HepG2 (cell line): ENCODE results near the gene ZSCAN32. TPM values are rescaled to one million over a fixed set of nuclear protein-coding genes. Genes with fewer than 3 reads are reported as not detected.

ENCODE experiments used
- FOXM1 ChIP-seq: sonication (generic); formaldehyde crosslinking; IDR thresholded peaks from 2 replicates; pipeline ENCODE4 v1.5.0; 2020; ENCODE audit warnings: missing genetic modification reagents
- GZF1 ChIP-seq: sonication (generic); formaldehyde crosslinking; IDR thresholded peaks from 2 replicates; pipeline ENCODE4 v1.5.1; 2020; ENCODE audit warnings: mild to moderate bottlenecking, missing genetic modification reagents
- HES4 ChIP-seq: sonication (generic); formaldehyde crosslinking; IDR thresholded peaks from 2 replicates; pipeline ENCODE4 v1.9.0; 2021; ENCODE audit warnings: mild to moderate bottlenecking, missing genetic modification reagents, borderline replicate concordance
- HNRNPUL1 ChIP-seq: fragments of 200-400 bp; formaldehyde crosslinking; IDR thresholded peaks from 2 replicates; pipeline ENCODE4 v1.6.1; 2017; ENCODE audit warnings: low read depth, mild to moderate bottlenecking, low read length, moderate library complexity
- MED13 ChIP-seq: sonication (generic); formaldehyde crosslinking; IDR thresholded peaks from 2 replicates; pipeline ENCODE4 v1.5.0; 2020; ENCODE audit warnings: missing genetic modification reagents
- POLR2AphosphoS2 ChIP-seq: IDR thresholded peaks from 2 replicates; pipeline ENCODE4 v1.6.1; 2011; ENCODE audit warnings: low read depth, low read length, improper control_type of control experiment
- TEAD3 ChIP-seq: optimal IDR thresholded peaks from 2 replicates; pipeline ENCODE3; 2016; ENCODE audit warnings: borderline replicate concordance
- ZFP36 ChIP-seq: fragments of 150-350 bp; IDR thresholded peaks from 2 replicates; pipeline ENCODE4 v1.6.1; 2018; ENCODE audit warnings: borderline replicate concordance, low read length, low read depth; ENCODE audit not compliant: partially characterized antibody
- ZNF30 ChIP-seq: sonication (generic); formaldehyde crosslinking; IDR thresholded peaks from 2 replicates; pipeline ENCODE4 v1.5.0; 2020; ENCODE audit warnings: mild to moderate bottlenecking, missing genetic modification reagents
- ZNF326 ChIP-seq: sonication (generic); formaldehyde crosslinking; IDR thresholded peaks from 2 replicates; pipeline ENCODE4 v1.4.0; 2020; ENCODE audit warnings: missing genetic modification reagents, borderline replicate concordance
- ZNF546 ChIP-seq: sonication (generic); formaldehyde crosslinking; conservative IDR thresholded peaks from 2 replicates; pipeline ENCODE4 v1.8.1; 2023; ENCODE audit warnings: mild to moderate bottlenecking, missing genetic modification reagents
- ZNF839 ChIP-seq: sonication (generic); formaldehyde crosslinking; IDR thresholded peaks from 2 replicates; pipeline ENCODE4 v1.4.0; 2020; ENCODE audit warnings: missing genetic modification reagents, mild to moderate bottlenecking, borderline replicate concordance
- polyA plus RNA-seq, 8 experiments: library from polyadenylated mRNA; depleted of rRNA in 3 of 8; stranded (reverse) in 7 of 8; unstranded in 1 of 8; fragments of >200 nt; fragmentation: Illumina TruSeq in 4 of 8; extraction: Trizol in 4 of 8; gene quantifications; 2 replicates each; pipeline versions ENCODE4 v1.2.1 to v1.2.3, GENCODE V29; 2011 to 2016; ENCODE audit warnings: low read depth in 4 of 8, missing spikeins in 1 of 8, mixed read lengths in 1 of 8; ENCODE audit not compliant: insufficient read depth in 1 of 8
- total RNA-seq, 5 experiments: library from RNA; depleted of rRNA; stranded (reverse); fragments of >200 nt; fragmentation: Illumina TruSeq; extraction: Trizol; gene quantifications; 2 replicates each; pipeline ENCODE4 v1.2.3, GENCODE V29; 2016; ENCODE audit warnings: low read depth in 1 of 5
- TF ChIP-seq, protein P1 (sequence below): sonication (generic); formaldehyde crosslinking; IDR thresholded peaks from 2 replicates; pipeline ENCODE4 v1.4.0; 2020; ENCODE audit warnings: missing genetic modification reagents
- TF ChIP-seq, protein P2 (sequence below): sonication (generic); formaldehyde crosslinking; IDR thresholded peaks from 2 replicates; pipeline ENCODE4 v1.4.0; 2020; ENCODE audit warnings: missing genetic modification reagents; ENCODE audit errors: not compliant biosample characterization
- TF ChIP-seq, protein P3 (sequence below): sonication (generic); formaldehyde crosslinking; IDR thresholded peaks from 2 replicates; pipeline ENCODE4 v1.4.0; 2020; ENCODE audit warnings: mild to moderate bottlenecking, missing genetic modification reagents
- TF ChIP-seq, protein P4 (sequence below): sonication (generic); formaldehyde crosslinking; IDR thresholded peaks from 2 replicates; pipeline ENCODE4 v1.5.0; 2020; ENCODE audit warnings: mild to moderate bottlenecking, missing genetic modification reagents
- TF ChIP-seq, protein P5 (sequence below): sonication (generic); formaldehyde crosslinking; IDR thresholded peaks from 2 replicates; pipeline ENCODE4 v1.5.0; 2020; ENCODE audit warnings: mild to moderate bottlenecking, missing genetic modification reagents
- TF ChIP-seq, protein P6 (sequence below): sonication (generic); formaldehyde crosslinking; IDR thresholded peaks from 2 replicates; pipeline ENCODE4 v1.5.0; 2020; ENCODE audit warnings: missing genetic modification reagents

Gene ZSCAN32
- total and polyA plus RNA-seq, 2 of the 13 experiments (the other 11 are each of a cell fraction or from before 2014, with no cell fraction given), result 10.7 to 12.8 TPM

DNA sequence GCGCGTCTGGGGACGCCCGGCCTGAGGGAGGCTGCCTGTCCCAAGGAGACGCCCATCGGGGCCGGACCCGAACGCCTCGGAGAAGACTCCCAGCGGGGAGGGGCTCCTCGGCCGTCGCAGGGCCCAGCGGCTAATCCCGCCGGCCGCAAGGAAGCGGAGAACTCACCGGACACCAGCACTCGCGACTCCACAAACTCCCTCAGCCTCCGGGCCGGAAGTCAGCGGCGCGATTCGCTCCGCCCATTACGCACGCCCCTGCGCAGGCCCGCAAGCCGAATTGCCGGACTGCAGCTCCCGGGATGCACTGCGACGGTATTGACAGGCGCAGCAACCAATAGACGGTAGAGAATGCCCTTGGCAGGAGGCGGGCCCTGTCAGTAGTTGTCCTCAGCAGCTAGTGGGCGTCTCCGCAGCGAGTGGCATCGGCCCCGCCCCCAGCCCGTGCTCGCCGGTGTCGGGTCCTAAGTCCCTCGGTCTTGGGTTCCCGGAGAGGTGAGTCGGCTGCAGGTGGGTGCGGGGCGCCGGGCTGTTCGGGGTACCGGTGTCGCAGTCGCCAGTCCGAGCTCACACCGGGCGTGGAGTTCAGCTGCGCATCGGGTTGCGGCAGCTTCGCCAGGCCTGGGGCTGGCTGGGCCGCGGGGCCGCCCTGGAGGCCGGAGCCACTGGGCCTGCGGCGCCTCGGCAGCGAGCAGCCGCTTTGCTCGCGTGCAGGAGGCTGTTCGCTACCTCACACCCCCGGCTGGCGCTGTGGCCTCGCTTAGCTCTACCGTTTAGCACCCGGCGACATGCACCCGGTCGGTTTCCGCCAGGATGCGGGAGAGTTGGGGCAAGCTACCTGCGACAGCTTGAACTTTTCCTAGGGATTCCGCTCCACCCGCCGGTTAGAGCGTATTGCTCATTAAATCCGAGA lies at the start of gene ZSCAN32, which contains the start of gene ZNF174 (continued):
- TF ChIP-seq, protein P1, sequence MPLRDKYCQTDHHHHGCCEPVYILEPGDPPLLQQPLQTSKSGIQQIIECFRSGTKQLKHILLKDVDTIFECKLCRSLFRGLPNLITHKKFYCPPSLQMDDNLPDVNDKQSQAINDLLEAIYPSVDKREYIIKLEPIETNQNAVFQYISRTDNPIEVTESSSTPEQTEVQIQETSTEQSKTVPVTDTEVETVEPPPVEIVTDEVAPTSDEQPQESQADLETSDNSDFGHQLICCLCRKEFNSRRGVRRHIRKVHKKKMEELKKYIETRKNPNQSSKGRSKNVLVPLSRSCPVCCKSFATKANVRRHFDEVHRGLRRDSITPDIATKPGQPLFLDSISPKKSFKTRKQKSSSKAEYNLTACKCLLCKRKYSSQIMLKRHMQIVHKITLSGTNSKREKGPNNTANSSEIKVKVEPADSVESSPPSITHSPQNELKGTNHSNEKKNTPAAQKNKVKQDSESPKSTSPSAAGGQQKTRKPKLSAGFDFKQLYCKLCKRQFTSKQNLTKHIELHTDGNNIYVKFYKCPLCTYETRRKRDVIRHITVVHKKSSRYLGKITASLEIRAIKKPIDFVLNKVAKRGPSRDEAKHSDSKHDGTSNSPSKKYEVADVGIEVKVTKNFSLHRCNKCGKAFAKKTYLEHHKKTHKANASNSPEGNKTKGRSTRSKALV (CRISPR knock-in tag), result 0 out of 2 replicates have a peak, but pooled peaks have one; percentile 36
- TF ChIP-seq ZNF839 (no peak), HES4 (CRISPR knock-in tag) (peak; percentile 98), MED13 (peak; percentile 21; the same call in 1 of the 2 replicates), ZFP36 (no peak), GZF1 (CRISPR knock-in tag) (no peak), ZNF326 (CRISPR knock-in tag) (no peak), FOXM1 (CRISPR knock-in tag) (no peak; the same call in 1 of the 2 replicates), POLR2AphosphoS2 (no peak), ZNF546 (CRISPR knock-in tag) (no peak; the same call in 1 of the 2 replicates), HNRNPUL1 (peak; percentile 46; the same call in 1 of the 2 replicates), ZNF30 (CRISPR knock-in tag) (no peak; the same call in 1 of the 2 replicates), TEAD3 (peak; percentile 70)
- TF ChIP-seq, protein P2, sequence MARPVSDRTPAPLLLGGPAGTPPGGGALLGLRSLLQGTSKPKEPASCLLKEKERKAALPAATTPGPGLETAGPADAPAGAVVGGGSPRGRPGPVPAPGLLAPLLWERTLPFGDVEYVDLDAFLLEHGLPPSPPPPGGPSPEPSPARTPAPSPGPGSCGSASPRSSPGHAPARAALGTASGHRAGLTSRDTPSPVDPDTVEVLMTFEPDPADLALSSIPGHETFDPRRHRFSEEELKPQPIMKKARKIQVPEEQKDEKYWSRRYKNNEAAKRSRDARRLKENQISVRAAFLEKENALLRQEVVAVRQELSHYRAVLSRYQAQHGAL (CRISPR knock-in tag), result peak; percentile 37
- TF ChIP-seq, protein P3, sequence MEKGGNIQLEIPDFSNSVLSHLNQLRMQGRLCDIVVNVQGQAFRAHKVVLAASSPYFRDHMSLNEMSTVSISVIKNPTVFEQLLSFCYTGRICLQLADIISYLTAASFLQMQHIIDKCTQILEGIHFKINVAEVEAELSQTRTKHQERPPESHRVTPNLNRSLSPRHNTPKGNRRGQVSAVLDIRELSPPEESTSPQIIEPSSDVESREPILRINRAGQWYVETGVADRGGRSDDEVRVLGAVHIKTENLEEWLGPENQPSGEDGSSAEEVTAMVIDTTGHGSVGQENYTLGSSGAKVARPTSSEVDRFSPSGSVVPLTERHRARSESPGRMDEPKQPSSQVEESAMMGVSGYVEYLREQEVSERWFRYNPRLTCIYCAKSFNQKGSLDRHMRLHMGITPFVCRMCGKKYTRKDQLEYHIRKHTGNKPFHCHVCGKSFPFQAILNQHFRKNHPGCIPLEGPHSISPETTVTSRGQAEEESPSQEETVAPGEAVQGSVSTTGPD, result no peak
- TF ChIP-seq, protein P4, sequence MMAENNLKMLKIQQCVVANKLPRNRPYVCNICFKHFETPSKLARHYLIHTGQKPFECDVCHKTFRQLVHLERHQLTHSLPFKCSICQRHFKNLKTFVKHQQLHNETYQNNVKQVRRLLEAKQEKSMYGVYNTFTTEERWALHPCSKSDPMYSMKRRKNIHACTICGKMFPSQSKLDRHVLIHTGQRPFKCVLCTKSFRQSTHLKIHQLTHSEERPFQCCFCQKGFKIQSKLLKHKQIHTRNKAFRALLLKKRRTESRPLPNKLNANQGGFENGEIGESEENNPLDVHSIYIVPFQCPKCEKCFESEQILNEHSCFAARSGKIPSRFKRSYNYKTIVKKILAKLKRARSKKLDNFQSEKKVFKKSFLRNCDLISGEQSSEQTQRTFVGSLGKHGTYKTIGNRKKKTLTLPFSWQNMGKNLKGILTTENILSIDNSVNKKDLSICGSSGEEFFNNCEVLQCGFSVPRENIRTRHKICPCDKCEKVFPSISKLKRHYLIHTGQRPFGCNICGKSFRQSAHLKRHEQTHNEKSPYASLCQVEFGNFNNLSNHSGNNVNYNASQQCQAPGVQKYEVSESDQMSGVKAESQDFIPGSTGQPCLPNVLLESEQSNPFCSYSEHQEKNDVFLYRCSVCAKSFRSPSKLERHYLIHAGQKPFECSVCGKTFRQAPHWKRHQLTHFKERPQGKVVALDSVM (CRISPR knock-in tag), result peak; percentile 48; the same call in 1 of the 2 replicates
- TF ChIP-seq, protein P5, sequence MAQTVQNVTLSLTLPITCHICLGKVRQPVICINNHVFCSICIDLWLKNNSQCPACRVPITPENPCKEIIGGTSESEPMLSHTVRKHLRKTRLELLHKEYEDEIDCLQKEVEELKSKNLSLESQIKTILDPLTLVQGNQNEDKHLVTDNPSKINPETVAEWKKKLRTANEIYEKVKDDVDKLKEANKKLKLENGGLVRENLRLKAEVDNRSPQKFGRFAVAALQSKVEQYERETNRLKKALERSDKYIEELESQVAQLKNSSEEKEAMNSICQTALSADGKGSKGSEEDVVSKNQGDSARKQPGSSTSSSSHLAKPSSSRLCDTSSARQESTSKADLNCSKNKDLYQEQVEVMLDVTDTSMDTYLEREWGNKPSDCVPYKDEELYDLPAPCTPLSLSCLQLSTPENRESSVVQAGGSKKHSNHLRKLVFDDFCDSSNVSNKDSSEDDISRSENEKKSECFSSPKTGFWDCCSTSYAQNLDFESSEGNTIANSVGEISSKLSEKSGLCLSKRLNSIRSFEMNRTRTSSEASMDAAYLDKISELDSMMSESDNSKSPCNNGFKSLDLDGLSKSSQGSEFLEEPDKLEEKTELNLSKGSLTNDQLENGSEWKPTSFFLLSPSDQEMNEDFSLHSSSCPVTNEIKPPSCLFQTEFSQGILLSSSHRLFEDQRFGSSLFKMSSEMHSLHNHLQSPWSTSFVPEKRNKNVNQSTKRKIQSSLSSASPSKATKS (CRISPR knock-in tag), result no peak
- TF ChIP-seq, protein P6, sequence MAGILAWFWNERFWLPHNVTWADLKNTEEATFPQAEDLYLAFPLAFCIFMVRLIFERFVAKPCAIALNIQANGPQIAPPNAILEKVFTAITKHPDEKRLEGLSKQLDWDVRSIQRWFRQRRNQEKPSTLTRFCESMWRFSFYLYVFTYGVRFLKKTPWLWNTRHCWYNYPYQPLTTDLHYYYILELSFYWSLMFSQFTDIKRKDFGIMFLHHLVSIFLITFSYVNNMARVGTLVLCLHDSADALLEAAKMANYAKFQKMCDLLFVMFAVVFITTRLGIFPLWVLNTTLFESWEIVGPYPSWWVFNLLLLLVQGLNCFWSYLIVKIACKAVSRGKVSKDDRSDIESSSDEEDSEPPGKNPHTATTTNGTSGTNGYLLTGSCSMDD (CRISPR knock-in tag), result no peak
